Stimulated activated CD8-positive, alpha-beta memory T cell treated with anti-CD3 and anti-CD28 coated beads, Interleukin-4, amount 100 ng/mL, for 1 hour (primary cell): ENCODE data around the gene CBLN2.

Experiments
- DNase-seq, 2 donors: peaks; one replicate each; pipeline ENCODE4 v3.0.0-alpha.2; 2020; ENCODE audit warnings: low read depth in 2 of 2, low spot score in 1 of 2

CBLN2 gene

DNA sequence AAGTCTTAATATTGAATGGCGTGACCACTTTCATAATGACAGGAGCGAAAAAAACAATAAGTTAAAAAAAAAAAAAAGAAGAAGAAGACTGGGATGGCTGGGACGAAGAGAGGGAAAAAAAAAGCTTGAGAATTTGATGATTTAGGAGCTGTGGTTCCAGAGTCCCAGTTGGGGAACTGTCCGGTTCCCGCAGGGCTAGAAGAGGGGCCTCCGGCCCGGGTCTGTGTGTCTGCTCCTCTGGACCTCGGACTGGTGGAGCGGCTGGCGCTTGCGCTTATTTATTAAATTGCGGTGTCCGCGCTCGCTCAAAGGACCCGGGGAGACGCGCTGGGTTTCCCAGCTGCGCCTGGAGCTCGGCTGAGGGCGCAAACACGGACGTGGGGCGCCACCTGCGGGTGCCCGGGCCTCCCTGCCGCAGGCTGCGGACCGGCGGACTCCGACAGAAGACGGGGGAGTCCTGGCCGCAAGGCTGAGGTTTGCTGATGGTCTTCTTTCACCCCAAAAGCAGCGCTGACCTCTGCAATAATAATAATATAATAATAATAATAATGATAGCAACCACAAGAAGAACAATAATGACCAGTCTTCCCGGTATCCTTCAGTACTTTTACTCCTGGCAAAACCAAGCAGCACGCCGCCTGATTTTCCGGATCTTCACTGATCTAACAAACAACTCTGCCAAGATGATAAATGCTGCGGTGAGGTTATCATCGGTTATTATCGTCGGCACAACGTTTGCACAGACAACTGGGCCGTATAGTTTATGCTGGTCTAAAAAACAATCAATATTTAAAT lies at the start of gene CBLN2:
Gene CBLN2 (minus strand): TSS at position 251 of the 795 bp plus-strand sequence. CDS start 2,182 bp downstream, outside the sequence.
- no peak for DNase-seq

DNA sequence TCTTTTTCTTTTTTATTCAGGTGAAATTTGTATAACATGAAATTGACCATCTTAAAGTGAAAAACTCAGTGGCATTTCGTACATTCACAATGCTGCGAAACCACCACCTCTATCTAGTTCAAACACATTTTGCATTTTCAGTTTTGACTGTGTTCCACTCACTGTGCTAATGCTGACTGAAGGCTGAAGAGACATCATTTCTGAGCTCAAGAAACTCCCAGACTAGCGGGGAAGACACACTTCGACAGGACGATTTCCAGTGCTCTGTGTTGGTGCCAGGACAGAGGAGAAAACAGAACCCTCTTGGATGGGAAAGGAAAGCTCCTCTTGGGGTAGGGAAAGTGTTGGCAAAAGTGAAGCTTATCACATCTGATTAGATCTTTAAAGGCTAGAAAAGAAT lies 44.2 kb upstream of the CBLN2 start:
- no peak for DNase-seq

GRCh38 chr18:72584787-72585186 lies 40.6 kb upstream of the CBLN2 start:
- no peak for DNase-seq

DNA sequence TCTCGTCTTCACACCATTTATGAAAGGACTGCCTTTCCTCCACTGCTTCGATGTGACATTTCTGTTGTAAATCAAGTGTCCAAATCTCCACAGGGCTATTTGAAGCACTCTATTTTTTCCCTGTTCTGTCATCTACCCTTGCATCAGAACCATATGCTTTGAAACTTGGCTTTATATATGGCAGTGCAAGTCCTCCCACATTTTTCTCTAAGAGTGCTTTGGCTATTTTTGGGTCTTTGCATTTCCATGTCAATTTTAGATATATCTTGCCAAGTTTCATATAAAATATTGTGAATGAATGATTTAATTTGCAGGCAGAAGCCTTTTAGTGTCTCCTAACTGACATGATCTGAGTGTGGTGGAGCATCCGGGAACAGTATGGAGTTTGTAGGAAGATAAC lies 37.8 kb upstream of the CBLN2 start:
- no peak for DNase-seq

DNA sequence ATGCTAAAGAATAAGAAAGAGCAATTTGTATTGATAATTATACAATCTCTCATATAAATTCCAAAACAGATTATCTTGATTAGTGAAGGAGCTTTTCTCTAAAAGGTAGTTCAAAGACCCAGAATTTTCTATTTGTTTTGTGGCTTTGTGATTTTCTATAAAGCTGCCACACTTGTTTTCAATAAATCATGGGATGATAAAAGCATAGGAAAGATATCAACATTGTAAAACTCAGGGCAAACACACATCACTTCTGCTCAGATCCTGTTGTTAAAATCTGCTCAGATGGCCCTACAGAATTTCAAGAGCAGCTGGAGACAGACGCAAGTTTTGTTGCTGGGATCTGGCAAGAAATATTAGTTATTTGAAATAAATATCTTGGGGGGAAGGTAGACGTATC lies 28.8 kb upstream of the CBLN2 start:
- DNase-seq, result no peak

- DNase-seq, result no peak
Observed at GRCh38 chr18:72566290-72566689, 22.1 kb upstream of the CBLN2 start.

DNA sequence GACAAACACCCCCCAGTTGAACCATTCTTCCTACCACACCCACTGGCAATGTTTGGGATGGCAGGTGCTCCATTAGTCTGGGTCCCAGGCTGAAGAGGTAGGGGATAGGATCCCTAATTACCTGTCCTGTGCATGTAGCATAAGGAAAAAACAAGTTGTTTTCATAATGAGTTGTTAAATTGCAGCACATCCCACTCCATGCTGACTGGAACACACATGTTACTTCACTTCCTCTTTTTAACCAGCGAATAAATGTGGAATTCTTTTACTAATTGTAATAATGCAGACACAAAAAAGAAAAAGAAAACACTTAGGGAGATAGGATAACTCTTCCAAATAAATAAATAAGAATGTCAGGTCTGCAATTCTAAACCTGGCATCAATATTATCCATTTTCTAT lies 11.8 kb upstream of the CBLN2 start:
- no peak for DNase-seq

DNA sequence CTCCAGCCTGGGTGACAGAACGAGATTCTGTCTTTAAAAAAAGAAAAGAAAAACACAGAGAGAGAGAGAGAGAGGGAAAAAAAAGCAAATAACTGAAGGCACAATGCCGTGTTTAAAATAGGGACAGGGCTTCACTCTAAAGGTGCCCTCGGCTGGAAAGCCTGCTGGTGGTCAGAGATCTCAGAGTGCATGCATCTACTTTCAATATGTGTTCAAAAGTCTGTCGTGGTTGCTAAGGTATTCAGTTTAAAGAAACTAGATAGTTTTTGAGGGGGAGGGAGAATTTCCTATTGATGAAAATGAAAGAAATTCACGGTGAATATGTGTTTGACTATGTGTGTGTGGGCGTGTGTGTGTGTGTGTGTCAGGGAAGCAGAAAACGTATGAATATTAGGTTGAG lies 11.0 kb upstream of the CBLN2 start:
- no peak for DNase-seq

GRCh38 chr18:72543357-72544055 lies 636 bp downstream of the CBLN2 start:
- DNase-seq, result no peak

DNA sequence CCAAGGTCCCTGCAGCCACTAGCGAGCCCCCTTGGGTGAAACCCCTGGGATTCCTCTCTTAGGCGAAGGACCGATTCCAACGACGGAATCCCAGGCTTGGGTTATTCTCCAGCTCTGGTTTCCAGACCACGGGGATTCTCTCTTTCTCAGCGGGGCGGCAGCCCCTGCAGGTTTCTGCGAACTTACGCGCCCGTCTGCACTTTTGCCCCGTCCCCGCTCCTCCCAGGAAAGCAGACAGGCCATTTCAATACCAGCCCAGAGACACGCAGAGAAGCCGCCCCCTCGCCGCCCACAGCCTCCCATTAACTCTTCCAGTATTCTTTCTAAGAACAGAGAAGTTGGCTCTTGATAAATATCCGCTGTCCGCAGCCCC lies 1.2 kb downstream of the CBLN2 start:
- DNase-seq, result no peak

GRCh38 chr18:72542342-72542741 lies 1.8 kb downstream of the CBLN2 start:
- no peak for DNase-seq

DNA sequence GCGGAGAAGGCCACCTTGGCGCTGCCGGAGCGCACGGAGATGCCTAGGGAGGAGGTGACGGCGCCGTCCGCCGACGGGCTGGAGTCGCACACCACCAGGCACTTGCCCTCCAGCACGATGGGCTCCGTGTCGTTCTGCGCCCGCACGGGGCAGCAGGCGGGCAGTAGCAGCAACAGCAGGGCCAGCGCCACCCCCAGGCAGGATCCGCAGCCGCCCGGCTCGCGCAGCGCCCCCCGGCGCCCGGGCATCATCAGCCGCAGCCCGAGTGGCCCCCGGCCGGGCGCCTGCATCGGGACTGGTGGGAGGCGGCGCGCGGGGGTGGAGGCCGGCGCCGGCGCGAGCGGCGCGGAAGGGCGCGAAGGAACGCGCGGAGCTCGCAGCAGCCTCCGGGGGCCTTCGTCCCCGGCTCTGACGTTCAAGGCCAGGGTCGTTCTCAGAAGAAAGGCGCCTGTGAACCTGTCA lies 2.2 kb downstream of the CBLN2 start:
- DNase-seq, result no peak

DNA sequence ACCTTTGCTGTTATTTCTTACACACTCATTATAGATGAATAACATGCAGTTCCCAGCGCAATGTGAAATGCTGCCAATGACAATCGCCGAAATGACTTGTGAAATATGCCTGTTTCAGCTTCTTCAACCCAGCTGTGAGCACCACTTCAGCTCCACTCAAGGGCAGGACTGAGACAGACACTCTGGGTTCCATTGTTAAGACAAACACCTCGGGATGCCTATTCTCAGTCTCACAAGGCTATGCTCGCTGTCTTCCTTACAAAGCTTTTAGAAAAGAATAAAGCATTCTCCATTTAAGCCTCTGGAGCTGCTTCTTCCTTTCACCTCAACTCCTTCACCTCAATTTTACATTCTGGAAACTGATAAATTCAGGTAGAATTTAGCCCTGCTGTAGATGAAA lies 4.2 kb downstream of the CBLN2 start:
- DNase-seq, result no peak

GRCh38 chr18:72530622-72531021 lies 13.5 kb downstream of the CBLN2 start:
- DNase-seq, result no peak

DNA sequence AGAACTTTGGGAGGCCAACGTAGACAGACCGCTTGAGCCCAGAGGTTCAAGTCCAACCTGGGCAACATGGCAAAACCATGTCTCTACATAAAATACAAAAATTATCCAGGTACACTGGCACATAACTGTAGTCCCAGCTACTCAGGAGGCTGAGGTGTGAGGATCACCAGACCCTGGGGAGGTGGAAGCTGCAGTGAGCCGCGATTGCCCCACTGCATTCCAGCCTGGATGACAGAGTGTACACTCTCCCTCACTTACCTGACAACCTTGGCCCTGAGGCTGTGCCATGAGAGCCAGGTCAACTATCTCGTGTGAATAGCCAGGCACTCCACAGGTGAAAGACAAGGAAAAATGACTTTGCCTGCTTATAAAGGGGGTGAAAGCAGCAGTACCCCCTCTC lies 39.3 kb downstream of the CBLN2 start:
- no peak for DNase-seq

GRCh38 chr18:72502671-72503431 lies 41.3 kb downstream of the CBLN2 start:
- no peak for DNase-seq

GRCh38 chr18:72492497-72492896 lies 51.6 kb downstream of the CBLN2 start:
- no peak for DNase-seq
